ENCODE results near the gene DIPK1B. TPM values are rescaled to one million over a fixed set of nuclear protein-coding genes. Genes with fewer than 3 reads are reported as not detected.

DIPK1B gene
- total and polyA plus RNA-seq, 2 donors (not counting 3 experiments of a cell fraction or from before 2014, with no cell fraction given): 253 to 441 TPM

- peak; percentile 56 for DNase-seq (ENCODE audit: low read depth, low spot score)
- POLR2A ChIA-PET: interaction anchor here (1.1 to 6.2 kb wide), 3 partner anchors 9 to 29 kb away, joined by 4 to 54 read pairs (median 5); partner anchors contain the start of gene EGFL7
- Histone ChIP-seq H3K4me3 (replicated peaks in 1 of 3; ENCODE audit: insufficient read depth in 1 of 3, low read depth in 1 of 3, low read length in 3 of 3) (peak overlapping the region in 1 of 3 experiments; percentile 83), H2AFZ (ENCODE audit: low read depth, low read length) (no peak overlapping the region), H3K9ac (replicated peaks; ENCODE audit: extremely low read depth, insufficient read depth, low read length) (no peak overlapping the region), H4K20me1 (replicated peaks; ENCODE audit: control insufficient read depth, extremely low read depth, insufficient read depth, low read length) (no peaks in the 10 kb centered on the region), H3K4me2 (ENCODE audit: insufficient read depth, low read length) (no peak overlapping the region), H3K9me1 (replicated peaks; ENCODE audit: control insufficient read depth, extremely low read depth, insufficient read depth, low read length) (no peaks in the 10 kb centered on the region), H3K27me3 (ENCODE audit: control insufficient read depth in 2 of 2, insufficient read depth in 2 of 2, low read length in 2 of 2) (no peaks in the 10 kb centered on the region), H3K27ac (ENCODE audit: insufficient read depth, low read depth, low read length) (no peak overlapping the region), H3K36me3 (ENCODE audit: control insufficient read depth in 2 of 2, extremely low read depth in 1 of 2, insufficient read depth in 2 of 2, low read length in 2 of 2) (peaks cover 32 to 62% of the 10 kb centered on the region in 2 experiments), H3K4me1 (ENCODE audit: control insufficient read depth, extremely low read depth, insufficient read depth, low read length) (peaks cover 15% of the 10 kb centered on the region), H3K79me2 (ENCODE audit: control insufficient read depth, insufficient read depth, low read length) (peaks cover 40% of the 10 kb centered on the region), H3K9me3 (replicated peaks; ENCODE audit: control insufficient read depth, insufficient read depth, low read length) (no peaks in the 10 kb centered on the region)
- dilution Hi-C loops (cut with MboI; ENCODE audit: extremely low pct_ligation_motif_present, low sequenced_read_pairs): no loop called here
- TF ChIP-seq MAX (IDR thresholded peaks at IDR 0.05; ENCODE audit: insufficient read depth, insufficient read length) (no peak), CTCF (IDR thresholded peaks at IDR 0.05; ENCODE audit: extremely low read depth in 1 of 2, insufficient read depth in 1 of 2, low read depth in 1 of 2, low read length in 2 of 2) (no peak), EZH2 (IDR thresholded peaks at IDR 0.05; ENCODE audit: borderline replicate concordance, low read depth, low read length, severe bottlenecking) (no peak), MYC (IDR thresholded peaks at IDR 0.05; ENCODE audit: low read depth, low read length) (no peak), FOS (IDR thresholded peaks at IDR 0.05; ENCODE audit: borderline replicate concordance, insufficient read depth, low read length) (no peak), POLR2AphosphoS5 (IDR thresholded peaks at IDR 0.05; ENCODE audit: insufficient read depth, low read depth, low read length) (peak; percentile 83), JUN (IDR thresholded peaks at IDR 0.05; ENCODE audit: borderline replicate concordance, insufficient read depth, insufficient read length, low read depth) (no peak), POLR2A (IDR thresholded peaks at IDR 0.05; ENCODE audit: low read depth, low read length) (peak; percentile 97), GATA2 (IDR thresholded peaks at IDR 0.05; ENCODE audit: insufficient read depth, insufficient read length, low read depth, low read length) (no peak)
- intact Hi-C loops (cut with micrococcal nuclease): loop anchor here (5.0 kb wide), 1 partner anchor 41 kb away; the partner anchor contains the start of gene DIPK1B
- no TSS peak for BruUV-seq (replicated peaks)
- peak; percentile 48 for FAIRE-seq
- CTCF ChIA-PET: interaction anchor here (0.7 to 6.3 kb wide), 9 partner anchors 14 to 784 kb away, joined by 3 to 45 read pairs (median 4); no protein-coding TSS in a partner anchor
These were observed 41.1 kb upstream of the DIPK1B start for GRCh38 chr9:136671254-136671614.
